Activated CD8-positive, alpha-beta T cell treated with anti-CD3 and anti-CD28 coated beads, Interleukin-2, amount 10 ng/mL, durations not matched to agents 7 days and 5 days (primary cell): ENCODE measurements around the gene ELOA. TPM values are rescaled to one million over a fixed set of nuclear protein-coding genes. Genes with fewer than 3 reads are reported as not detected.
"Not testable (repeated sequence)": the region's sequence is repeated elsewhere in the genome, so short reads cannot be mapped to it uniquely, and the experiment has no call there.

Experiments
- ATAC-seq: fragments of 150-1000 bp; cut with Tn5 transposase; one replicate; pipeline ENCODE4 v1.10.0; 2021; ENCODE audit warnings: moderate library complexity
- CTCF ChIA-PET: fragments of 350-600 bp; sonication (Branson Sonifier 250); formaldehyde crosslinking; loops from one replicate; lab custom pipeline; 2021; ENCODE audit warnings: antibody characterized with exemption; lab: Charles Lee
- POLR2A ChIA-PET: fragments of 350-600 bp; sonication (Branson Sonifier 250); formaldehyde crosslinking; loops from one replicate; lab custom pipeline; 2021; ENCODE audit warnings: antibody characterized with exemption; lab: Charles Lee
- DNase-seq: peaks from one replicate; pipeline ENCODE4 v3.0.0-alpha.2; 2020
- H3K27ac Mint-ChIP-seq: one replicate; pipeline ENCODE4 v1.8.0; 2021; ENCODE audit warnings: mild to moderate bottlenecking, mixed read lengths
- H3K27me3 Mint-ChIP-seq: one replicate; pipeline ENCODE4 v1.8.0; 2021; ENCODE audit warnings: low read depth, mixed read lengths
- H3K36me3 Mint-ChIP-seq: one replicate; pipeline ENCODE4 v1.8.0; 2021; ENCODE audit warnings: low read depth, mixed read lengths
- H3K4me1 Mint-ChIP-seq: one replicate; pipeline ENCODE4 v1.8.0; 2021; ENCODE audit warnings: low read depth, mixed read lengths
- H3K4me3 Mint-ChIP-seq: one replicate; pipeline ENCODE4 v1.8.0; 2021; ENCODE audit warnings: mild to moderate bottlenecking, mixed read lengths
- H3K9me3 Mint-ChIP-seq: one replicate; pipeline ENCODE4 v1.8.0; 2022; ENCODE audit warnings: mixed read lengths; ENCODE audit not compliant: insufficient read depth
- total RNA-seq, 2 experiments: library from RNA; stranded (reverse); gene quantifications; one replicate each; pipeline ENCODE4 v1.2.3, GENCODE V29; 2021

Gene ELOA
- total RNA-seq, 2 experiments from 2014 or later, result 29.2 to 31.0 TPM

- POLR2A ChIA-PET, result no interaction called here
Measured at GRCh38 chr1:23709229-23709628, 34.0 kb upstream of the ELOA start.

DNA sequence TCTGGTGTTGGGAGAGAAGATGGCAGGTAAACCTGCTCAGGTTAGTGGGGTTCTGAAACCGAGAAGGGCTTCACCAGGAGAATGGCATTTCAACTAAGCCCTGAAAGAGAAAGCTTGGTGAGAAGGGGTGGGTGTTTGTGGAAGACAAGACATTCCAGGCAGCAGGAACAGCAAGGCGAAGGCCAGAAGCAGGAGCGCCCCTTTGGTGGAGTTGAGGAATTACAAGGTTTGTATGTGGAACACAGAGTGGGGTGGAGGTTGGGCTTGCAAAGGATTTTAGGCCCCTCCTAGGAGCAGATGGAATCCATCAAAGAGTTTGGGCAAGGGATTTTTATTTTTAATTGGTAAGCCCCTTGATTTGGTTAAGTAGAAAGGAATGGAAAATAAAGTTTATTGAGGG, 24.8 kb upstream of the ELOA start:
- ChIA-PET POLR2A (interaction anchor here (0.7 kb wide), 1 partner anchor 41 kb away, joined by 3 read pairs; no protein-coding TSS in a partner anchor), CTCF (interaction anchor here (1.8 kb wide), 1 partner anchor 54 kb away, joined by 6 read pairs; no protein-coding TSS in a partner anchor)
- Mint-ChIP-seq H3K9me3 (no peaks in the 10 kb centered on the region), H3K36me3 (peaks cover 7% of the 10 kb centered on the region), H3K27me3 (no peaks in the 10 kb centered on the region), H3K27ac (no peak overlapping the region), H3K4me1 (peaks cover 3% of the 10 kb centered on the region), H3K4me3 (no peak overlapping the region)
- DNase-seq (no peak), ATAC-seq (no peak)

More at GRCh38 chr1:23709229-23709628, 34.0 kb upstream of the ELOA start:
- Mint-ChIP-seq H3K27ac (no peak overlapping the region), H3K9me3 (no peaks in the 10 kb centered on the region), H3K36me3 (peaks cover 7% of the 10 kb centered on the region), H3K4me1 (no peaks in the 10 kb centered on the region), H3K4me3 (no peak overlapping the region), H3K27me3 (no peaks in the 10 kb centered on the region)
- DNase-seq (no peak), ATAC-seq (no peak)
- CTCF ChIA-PET, result no interaction called here

DNA sequence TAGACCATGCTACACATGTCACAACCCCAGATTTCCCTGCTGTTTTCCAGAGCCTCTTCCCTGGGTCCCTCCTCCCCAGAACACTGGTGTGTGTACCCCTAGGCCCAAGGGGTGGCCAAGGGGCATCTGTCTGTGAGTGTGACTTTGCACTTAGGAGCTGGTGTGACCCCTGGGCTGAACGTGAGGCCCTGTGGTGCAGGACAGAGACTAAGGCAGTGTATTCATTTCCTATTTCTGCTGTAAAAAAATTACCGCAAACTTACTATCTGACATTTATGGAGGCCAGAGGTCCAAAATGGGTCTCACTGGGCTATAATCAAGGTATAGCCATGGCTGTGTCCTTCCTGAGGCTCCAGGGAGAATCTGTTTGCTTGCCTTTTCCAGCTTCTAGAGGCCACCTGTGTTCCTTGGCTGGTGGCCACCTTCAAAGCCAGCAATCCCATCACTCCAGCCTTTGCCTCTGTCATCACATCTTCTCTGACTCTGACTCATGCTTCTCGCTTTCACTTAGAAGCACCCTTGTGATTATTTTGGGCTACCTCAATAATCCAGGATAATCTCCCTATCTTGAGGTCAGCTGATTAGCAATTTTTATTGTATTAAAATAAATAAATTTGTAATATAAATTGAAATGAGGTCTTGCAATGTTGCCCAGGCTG, 24.0 kb upstream of the ELOA start:
- no peak for DNase-seq
- no peaks in the 10 kb centered on the region for H3K9me3 Mint-ChIP-seq
- CTCF ChIA-PET, result no interaction called here

GRCh38 chr1:23720256-23720995, 22.8 kb upstream of the ELOA start:
- peaks cover 7% of the 10 kb centered on the region for H3K36me3 Mint-ChIP-seq
- ATAC-seq (no peak), DNase-seq (no peak)
- POLR2A ChIA-PET, result no interaction called here
- H3K9me3 Mint-ChIP-seq, result no peaks in the 10 kb centered on the region
- no peaks in the 10 kb centered on the region for H3K27me3 Mint-ChIP-seq
- H3K27ac Mint-ChIP-seq, result no peak overlapping the region
- H3K4me3 Mint-ChIP-seq, result no peak overlapping the region
- H3K4me1 Mint-ChIP-seq, result peaks cover 3% of the 10 kb centered on the region
- CTCF ChIA-PET, result no interaction called here

More for the DNA sequence above, 24.0 kb upstream of the ELOA start:
- Mint-ChIP-seq H3K4me3 (no peak overlapping the region), H3K36me3 (peaks cover 7% of the 10 kb centered on the region), H3K4me1 (peaks cover 3% of the 10 kb centered on the region), H3K27ac (no peak overlapping the region), H3K27me3 (no peaks in the 10 kb centered on the region)
- no peak for ATAC-seq
- POLR2A ChIA-PET, result no interaction called here

DNA sequence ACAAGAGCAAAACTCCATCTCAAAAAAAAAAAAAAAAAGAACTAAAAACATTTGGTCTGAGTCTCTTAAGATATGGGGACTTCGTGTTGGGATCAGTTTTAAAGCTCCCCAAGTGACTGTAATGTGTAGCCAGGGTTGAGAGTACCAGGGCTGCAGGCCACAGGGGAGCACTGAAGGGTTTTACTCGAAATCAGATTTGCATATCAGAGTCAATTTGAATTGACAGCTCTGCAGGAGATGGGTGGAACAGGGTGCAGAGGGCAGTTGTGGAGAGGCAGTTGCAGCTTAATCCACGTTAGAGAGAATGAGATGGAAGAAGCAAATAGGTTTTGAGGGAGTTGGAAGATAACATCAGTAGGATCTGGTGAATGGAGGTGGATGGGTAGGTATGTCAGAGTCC, 20.6 kb upstream of the ELOA start:
- no peak overlapping the region for H3K27ac Mint-ChIP-seq
- H3K9me3 Mint-ChIP-seq, result no peaks in the 10 kb centered on the region
- ATAC-seq (no peak), DNase-seq (no peak)
- no peak overlapping the region for H3K4me3 Mint-ChIP-seq
- CTCF ChIA-PET, result interaction anchor here (1.5 kb wide), 1 partner anchor 31 kb away, joined by 4 read pairs; the partner anchor contains the start of gene RPL11
- H3K27me3 Mint-ChIP-seq, result no peaks in the 10 kb centered on the region
- H3K36me3 Mint-ChIP-seq, result peaks cover 7% of the 10 kb centered on the region
- POLR2A ChIA-PET, result no interaction called here
- H3K4me1 Mint-ChIP-seq, result peaks cover 3% of the 10 kb centered on the region

DNA sequence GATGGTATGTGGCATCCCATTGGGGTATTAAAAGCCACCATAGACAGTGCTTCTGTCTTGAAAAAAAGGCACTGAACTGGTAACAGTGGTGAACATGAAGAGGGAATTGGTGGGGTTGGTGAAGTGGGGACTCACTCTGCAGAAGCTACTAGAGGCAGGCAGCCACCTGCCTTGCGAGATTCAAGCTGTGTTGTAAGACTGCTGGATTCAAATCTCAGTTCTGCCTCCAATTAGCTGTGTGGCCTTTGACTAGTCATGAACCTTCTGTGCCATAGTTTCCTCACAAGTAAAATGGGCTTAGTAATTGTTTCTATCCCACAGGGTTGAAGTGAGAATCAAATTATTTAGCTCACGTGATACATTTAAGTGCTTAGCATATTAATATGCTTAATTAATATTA, 16.6 kb upstream of the ELOA start:
- Mint-ChIP-seq H3K4me1 (no peaks in the 10 kb centered on the region), H3K36me3 (no peaks in the 10 kb centered on the region), H3K27me3 (no peaks in the 10 kb centered on the region), H3K9me3 (no peaks in the 10 kb centered on the region), H3K27ac (no peak overlapping the region), H3K4me3 (no peak overlapping the region)
- CTCF ChIA-PET, result no interaction called here
- ATAC-seq (no peak), DNase-seq (no peak)
- POLR2A ChIA-PET, result no interaction called here

- no peak overlapping the region for H3K4me3 Mint-ChIP-seq
- no peaks in the 10 kb centered on the region for H3K4me1 Mint-ChIP-seq
- H3K36me3 Mint-ChIP-seq, result no peaks in the 10 kb centered on the region
- POLR2A ChIA-PET, result no interaction called here
- no peak overlapping the region for H3K27ac Mint-ChIP-seq
- DNase-seq, result no peak
- no peak for ATAC-seq
- CTCF ChIA-PET, result interaction anchor here (0.7 kb wide), 1 partner anchor 17 kb away, joined by 3 read pairs; no protein-coding TSS in a partner anchor
- H3K9me3 Mint-ChIP-seq, result no peaks in the 10 kb centered on the region
- H3K27me3 Mint-ChIP-seq, result no peaks in the 10 kb centered on the region
Measured at GRCh38 chr1:23727362-23727811, 15.9 kb upstream of the ELOA start.

DNA sequence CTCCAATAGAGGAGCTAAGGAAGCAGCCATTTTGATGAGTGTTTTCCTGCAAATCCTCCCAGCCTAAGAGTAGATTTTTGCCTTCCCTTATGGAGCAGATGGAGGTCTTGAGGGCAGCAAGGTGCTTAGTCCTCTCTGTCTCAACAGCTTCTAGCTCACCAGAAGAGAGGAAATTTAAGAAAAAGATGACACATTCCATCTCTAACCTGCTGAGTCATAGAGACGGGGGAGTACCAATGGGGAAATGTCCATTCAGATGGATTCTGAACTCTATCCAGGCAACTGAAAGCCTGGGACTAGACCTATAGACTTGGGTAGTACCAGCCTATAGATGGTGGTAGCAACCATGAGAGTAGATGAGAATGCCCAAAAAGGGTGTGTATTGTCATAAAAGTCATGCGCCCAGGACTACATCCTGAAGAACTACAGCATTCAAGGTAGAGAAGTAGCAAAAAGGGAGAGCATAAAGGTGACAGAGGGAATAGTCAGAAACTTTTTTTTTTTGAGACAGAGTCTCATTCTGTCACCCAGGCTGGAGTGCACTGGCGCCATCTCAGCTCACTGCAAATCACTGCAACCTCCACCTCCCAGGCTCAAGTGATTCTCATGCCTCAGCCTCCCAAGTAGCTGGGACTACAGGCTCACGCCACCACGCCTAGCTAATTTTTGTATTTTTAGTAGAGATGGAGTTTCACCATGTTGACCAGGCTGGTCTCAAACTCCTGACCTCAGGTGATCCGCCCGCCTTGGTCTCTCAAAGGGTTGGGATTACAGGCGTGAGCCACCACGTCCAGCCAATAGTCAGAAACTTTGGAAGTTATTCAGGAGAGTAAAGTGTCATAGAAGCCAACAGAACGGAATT, 10.7 kb upstream of the ELOA start:
- H3K9me3 Mint-ChIP-seq, result no peaks in the 10 kb centered on the region
- ATAC-seq (no peak), DNase-seq (no peak)
- ChIA-PET CTCF (interaction anchor here (1.3 kb wide), 1 partner anchor 41 kb away, joined by 3 read pairs; the partner anchor contains the start of gene RPL11), POLR2A (no interaction called here)
- no peaks in the 10 kb centered on the region for H3K27me3 Mint-ChIP-seq
- no peaks in the 10 kb centered on the region for H3K36me3 Mint-ChIP-seq
- H3K4me3 Mint-ChIP-seq, result no peak overlapping the region
- H3K27ac Mint-ChIP-seq, result no peak overlapping the region
- H3K4me1 Mint-ChIP-seq, result peaks cover 7% of the 10 kb centered on the region

DNA sequence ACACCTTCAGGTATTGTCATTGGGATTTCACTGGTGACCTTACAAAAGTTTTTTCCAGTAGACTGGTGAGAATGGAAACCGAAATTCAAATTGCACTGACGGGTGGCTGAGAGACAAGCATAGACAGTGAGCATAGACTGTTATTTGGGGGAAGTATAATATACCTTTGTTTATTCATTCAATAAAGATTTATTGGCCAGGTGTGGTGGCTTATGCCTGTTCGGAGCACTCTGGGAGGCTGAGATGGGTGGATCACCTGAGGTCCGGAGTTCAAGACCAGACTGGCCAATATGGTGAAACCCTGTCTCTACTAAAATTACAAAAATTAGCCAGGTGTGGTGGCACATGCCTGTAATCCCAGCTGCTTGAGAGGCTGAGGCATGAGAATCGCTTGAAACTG, 10.0 kb upstream of the ELOA start:
- POLR2A ChIA-PET, result interaction anchor here (2.0 kb wide), 1 partner anchor 11 kb away, joined by 9 read pairs; the partner anchor contains the start of gene ELOA
- CTCF ChIA-PET, H3K27me3 Mint-ChIP-seq, H3K36me3 Mint-ChIP-seq, H3K4me1 Mint-ChIP-seq, H3K4me3 Mint-ChIP-seq, H3K27ac Mint-ChIP-seq, DNase-seq, ATAC-seq, H3K9me3 Mint-ChIP-seq: not testable (repeated sequence)

GRCh38 chr1:23736437-23737134, 6.7 kb upstream of the ELOA start:
- Mint-ChIP-seq H3K27ac (no peak overlapping the region), H3K4me3 (no peak overlapping the region), H3K9me3 (no peaks in the 10 kb centered on the region), H3K27me3 (no peaks in the 10 kb centered on the region), H3K4me1 (peaks cover 7% of the 10 kb centered on the region), H3K36me3 (no peaks in the 10 kb centered on the region)
- CTCF ChIA-PET, result interaction anchor here (1.0 kb wide), 1 partner anchor 192 kb away, joined by 3 read pairs; no protein-coding TSS in a partner anchor
- POLR2A ChIA-PET, result interaction anchor here (1.2 to 1.3 kb wide), 2 partner anchors 36 to 45 kb away, joined by 3 to 5 read pairs; partner anchors contain the start of gene RPL11
- ATAC-seq (no peak), DNase-seq (no peak)

GRCh38 chr1:23741609-23742008, 1.7 kb upstream of the ELOA start:
- ATAC-seq, result no peak
- CTCF ChIA-PET, result no interaction called here
- Mint-ChIP-seq H3K36me3 (peaks cover 9% of the 10 kb centered on the region), H3K27ac (no peak overlapping the region), H3K9me3 (no peaks in the 10 kb centered on the region), H3K4me3 (no peak overlapping the region), H3K4me1 (peaks cover 32% of the 10 kb centered on the region), H3K27me3 (no peaks in the 10 kb centered on the region)
- POLR2A ChIA-PET, result no interaction called here
- no peak for DNase-seq
